GM23338 (cell line): Measurements from ENCODE around the gene SCPEP1.

Experiments
- CREB1 ChIP-seq: fragments of 250-450 bp; sonication (Bioruptor Pico); IDR thresholded peaks from 2 replicates; pipeline ENCODE4 v1.5.0; 2020; ENCODE audit warnings: low read depth, mild to moderate bottlenecking, moderate library complexity
- CTCF ChIP-seq, 2 experiments: fragments of 200-600 bp in 1 of 2; sonication (generic) in 1 of 2; conservative IDR thresholded peaks; 2 replicates each; pipeline versions ENCODE4 v1.5.1 to v1.6.1; 2016 to 2017; ENCODE audit warnings: antibody characterized with exemption in 2 of 2, low read depth in 2 of 2, mild to moderate bottlenecking in 2 of 2, moderate library complexity in 1 of 2
- EZH2 ChIP-seq: fragments of 200-600 bp; sonication (generic); IDR thresholded peaks from one replicate; pipeline ENCODE4 v1.8.0; 2017; ENCODE audit warnings: antibody characterized with exemption, mild to moderate bottlenecking, low read depth; ENCODE audit not compliant: unreplicated experiment
- JUNB ChIP-seq: IDR thresholded peaks from one replicate; pipeline ENCODE4 v1.6.1; 2016; ENCODE audit warnings: antibody characterized with exemption; ENCODE audit not compliant: unreplicated experiment
- NANOG ChIP-seq: IDR thresholded peaks from 2 replicates; pipeline ENCODE4 v1.6.1; 2016; ENCODE audit warnings: antibody characterized with exemption, borderline replicate concordance
- POLR2AphosphoS5 ChIP-seq: IDR thresholded peaks from 2 replicates; pipeline ENCODE4 v1.6.1; 2016; ENCODE audit warnings: antibody characterized with exemption, low read depth
- REST ChIP-seq: IDR thresholded peaks from one replicate; pipeline ENCODE4 v1.6.1; 2018; ENCODE audit warnings: antibody characterized with exemption; ENCODE audit not compliant: unreplicated experiment
- STAT1 ChIP-seq: IDR thresholded peaks from one replicate; pipeline ENCODE4 v1.6.1; 2016; ENCODE audit warnings: antibody characterized with exemption; ENCODE audit not compliant: unreplicated experiment
- ZNF114 ChIP-seq: fragments of 250-450 bp; sonication (Bioruptor Pico); IDR thresholded peaks from 2 replicates; pipeline ENCODE4 v1.5.0; 2020; ENCODE audit warnings: mild to moderate bottlenecking, moderate library complexity
- ZNF331 ChIP-seq: fragments of 250-450 bp; sonication (Bioruptor Pico); IDR thresholded peaks from 2 replicates; pipeline ENCODE4 v1.5.0; 2020; ENCODE audit warnings: low read depth, mild to moderate bottlenecking, moderate library complexity

GRCh38 chr17:56943505-56944125, 34.3 kb upstream of the SCPEP1 start:
- no peak for TF ChIP-seq CREB1 (CRISPR knock-in tag)
- no peak for TF ChIP-seq CTCF (conservative IDR thresholded peaks at IDR 0.05; ENCODE audit: low read depth in 2 of 2)
- TF ChIP-seq REST = no peak
- no peak for TF ChIP-seq NANOG
- no peak for TF ChIP-seq EZH2
- no peak for TF ChIP-seq JUNB
- no peak for TF ChIP-seq POLR2AphosphoS5
- TF ChIP-seq STAT1 = no peak
- TF ChIP-seq ZNF331 = no peak
- TF ChIP-seq ZNF114 (CRISPR knock-in tag) = no peak
